Trophoblast cell (in vitro differentiated cells and primary cell): ENCODE results near the gene FNBP1.
A peak's percentile ranks its signal among the peaks of the same experiment; 100 is the strongest.

Source experiments
- DNase-seq, 2 donors: peaks; one replicate each; pipeline ENCODE4 v3.0.0-alpha.2; 2016
- H2AFZ ChIP-seq: 2 replicates; pipeline ENCODE4 v1.6.1; 2013; ENCODE audit warnings: low read length, moderate library complexity, mild to moderate bottlenecking; ENCODE audit not compliant: insufficient read depth, poor library complexity
- H2AK5ac ChIP-seq: 2 replicates; pipeline ENCODE4 v1.6.1; 2013; ENCODE audit warnings: mild to moderate bottlenecking, low read length
- H2BK120ac ChIP-seq: 2 replicates; pipeline ENCODE4 v1.6.1; 2013; ENCODE audit warnings: low read length, mild to moderate bottlenecking, moderate library complexity; ENCODE audit not compliant: insufficient read depth, poor library complexity
- H2BK12ac ChIP-seq: 2 replicates; pipeline ENCODE4 v1.6.1; 2013; ENCODE audit warnings: mild to moderate bottlenecking, low read length, moderate library complexity
- H2BK5ac ChIP-seq: 2 replicates; pipeline ENCODE4 v1.6.1; 2013; ENCODE audit warnings: low read length, low read depth, moderate library complexity, mild to moderate bottlenecking; ENCODE audit not compliant: poor library complexity
- H3K14ac ChIP-seq: 2 replicates; pipeline ENCODE4 v1.6.1; 2013; ENCODE audit warnings: mild to moderate bottlenecking, low read length
- H3K18ac ChIP-seq: 2 replicates; pipeline ENCODE4 v1.6.1; 2013; ENCODE audit warnings: mild to moderate bottlenecking, low read length
- H3K23ac ChIP-seq: 2 replicates; pipeline ENCODE4 v1.6.1; 2013; ENCODE audit warnings: low read length
- H3K27ac ChIP-seq: 2 replicates; pipeline ENCODE4 v1.5.1; 2013; ENCODE audit warnings: low read depth, mild to moderate bottlenecking, inconsistent platforms, low read length, moderate library complexity
- H3K27me3 ChIP-seq: 2 replicates; pipeline ENCODE4 v1.6.1; 2013; ENCODE audit warnings: inconsistent platforms, mild to moderate bottlenecking, low read length, moderate library complexity; ENCODE audit not compliant: insufficient read depth
- H3K36me3 ChIP-seq, 2 experiments: 1 replicate in 1 of 2; 2 replicates in 1 of 2; pipeline ENCODE4 v1.6.1; 2013; ENCODE audit warnings: low read length in 2 of 2, mild to moderate bottlenecking in 2 of 2, moderate library complexity in 1 of 2; ENCODE audit not compliant: insufficient read depth in 2 of 2, control insufficient read depth in 1 of 2
- H3K4ac ChIP-seq: 2 replicates; pipeline ENCODE4 v1.6.1; 2013; ENCODE audit warnings: low read depth, mild to moderate bottlenecking, low read length, moderate library complexity
- H3K4me1 ChIP-seq, 2 experiments: 1 replicate in 1 of 2; 2 replicates in 1 of 2; pipeline ENCODE4 v1.6.1; 2013; ENCODE audit warnings: low read length in 2 of 2, mild to moderate bottlenecking in 2 of 2, moderate library complexity in 1 of 2; ENCODE audit not compliant: insufficient read depth in 2 of 2, control insufficient read depth in 1 of 2
- H3K4me2 ChIP-seq: 2 replicates; pipeline ENCODE4 v1.6.1; 2013; ENCODE audit warnings: inconsistent platforms, mild to moderate bottlenecking, low read length, moderate library complexity
- H3K4me3 ChIP-seq: 2 replicates; pipeline ENCODE4 v1.5.1; 2013; ENCODE audit warnings: mild to moderate bottlenecking, low read depth, low read length, inconsistent platforms
- H3K79me1 ChIP-seq: one replicate; pipeline ENCODE4 v1.6.1; 2013; ENCODE audit warnings: low read length
- H3K79me2 ChIP-seq: 2 replicates; pipeline ENCODE4 v1.6.1; 2013; ENCODE audit warnings: low read length, mild to moderate bottlenecking; ENCODE audit not compliant: control insufficient read depth, insufficient read depth, poor library complexity
- H3K9ac ChIP-seq: 2 replicates; pipeline ENCODE4 v1.6.1; 2013; ENCODE audit warnings: mild to moderate bottlenecking, low read length
- H3K9me3 ChIP-seq: 2 replicates; pipeline ENCODE4 v1.6.1; 2013; ENCODE audit warnings: low read depth, mild to moderate bottlenecking, control low read depth, inconsistent platforms, low read length; ENCODE audit not compliant: insufficient read depth
- H4K12ac ChIP-seq: 2 replicates; pipeline ENCODE4 v1.6.1; 2013; ENCODE audit warnings: low read depth, mild to moderate bottlenecking, low read length, moderate library complexity
- H4K8ac ChIP-seq: 2 replicates; pipeline ENCODE4 v1.6.1; 2013; ENCODE audit warnings: low read depth, mild to moderate bottlenecking, low read length, moderate library complexity
- H4K91ac ChIP-seq: one replicate; pipeline ENCODE4 v1.6.1; 2013; ENCODE audit warnings: low read depth, mild to moderate bottlenecking, low read length, moderate library complexity
- WGBS: extraction: QIAGEN DNeasy Blood & Tissue Kit; methylation state at CpG from one replicate; pipeline ENCODE4 v1.1.7; 2013; ENCODE audit warnings: missing lambda C conversion rate; ENCODE audit not compliant: insufficient read length, insufficient coverage; ENCODE audit errors: extremely low coverage; 5-methylcytosine and 5-hydroxymethylcytosine counted together

The FNBP1 gene

GRCh38 chr9:130053504-130054324 is 10.7 kb upstream of the FNBP1 start, which contains the start of gene GPR107:
GPR107 (plus strand) TSS chr9:130053906; CDS start chr9:130053933, 27 bp downstream.
- Histone ChIP-seq H3K18ac (peak within 1 kb of the TSS; percentile 94), H3K79me1 (peaks cover 11% of the 10 kb centered on the region), H3K27ac (peak within 1 kb of the TSS; percentile 81), H3K4me1 (peaks cover 0 to 7% of the 10 kb centered on the region in 2 experiments), H2BK5ac (peak within 1 kb of the TSS; percentile 79), H3K4me2 (peak within 1 kb of the TSS; percentile 77), H3K36me3 (peaks cover 2 to 3% of the 10 kb centered on the region in 2 experiments), H4K8ac (peak within 1 kb of the TSS; percentile 96), H3K4me3 (peak within 1 kb of the TSS; percentile 95), H3K9ac (peak within 1 kb of the TSS; percentile 92), H4K12ac (peak within 1 kb of the TSS; percentile 72), H3K23ac (no peak within 1 kb of the TSS), H3K27me3 (no peaks in the 10 kb centered on the region), H3K79me2 (peaks cover 10% of the 10 kb centered on the region), H3K14ac (peak within 1 kb of the TSS; percentile 92), H2AK5ac (peak within 1 kb of the TSS; percentile 55), H4K91ac (peak within 1 kb of the TSS; percentile 94), H3K9me3 (no peaks in the 10 kb centered on the region), H3K4ac (peak within 1 kb of the TSS; percentile 96), H2BK120ac (peak within 1 kb of the TSS; percentile 65), H2BK12ac (no peak within 1 kb of the TSS), H2AFZ (peak within 1 kb of the TSS; percentile 48)
- no CpG with 5 or more reads among the region's 64 CpGs for WGBS
- DNase-seq: peak; percentile 69 to 81

DNA sequence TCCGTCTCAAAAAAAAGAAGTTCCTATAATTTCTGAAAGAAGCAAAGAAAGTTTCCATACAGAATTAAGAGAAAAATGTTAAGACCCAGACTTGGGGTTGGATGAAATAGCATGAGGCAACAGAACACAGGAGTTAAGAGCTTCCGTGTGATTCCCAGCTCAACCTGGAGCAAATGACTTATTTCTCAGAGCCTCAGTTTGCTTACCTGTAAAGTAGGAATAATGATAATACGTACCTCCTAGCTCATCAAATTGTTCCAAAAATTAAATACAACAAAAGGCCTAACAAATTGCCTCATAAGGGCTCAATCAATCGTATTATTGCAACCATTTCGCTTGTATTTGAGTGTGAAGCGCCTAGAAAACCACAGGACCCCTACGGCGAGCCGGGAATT is 10.1 kb upstream of the FNBP1 start:
- H3K18ac ChIP-seq: peak overlapping the region; percentile 90
- peak overlapping the region; percentile 94 for H4K91ac ChIP-seq
- peak overlapping the region; percentile 95 for H3K4me3 ChIP-seq
- no peaks in the 10 kb centered on the region for H3K36me3 ChIP-seq
- no peaks in the 10 kb centered on the region for H3K9me3 ChIP-seq
- H3K4me1 ChIP-seq: peaks cover 0 to 7% of the 10 kb centered on the region in 2 experiments
- peak overlapping the region; percentile 48 for H2AFZ ChIP-seq
- no peak overlapping the region for H2BK12ac ChIP-seq
- H3K27me3 ChIP-seq: no peaks in the 10 kb centered on the region
- H3K14ac ChIP-seq: peak overlapping the region; percentile 92
- peaks cover 10% of the 10 kb centered on the region for H3K79me2 ChIP-seq
- H3K27ac ChIP-seq: peak overlapping the region; percentile 81
- no CpG with 5 or more reads among the region's 9 CpGs for WGBS
- no peak overlapping the region for H2BK5ac ChIP-seq
- peak overlapping the region; percentile 65 for H2BK120ac ChIP-seq
- DNase-seq: no peak
- H3K4me2 ChIP-seq: peak overlapping the region; percentile 77
- peak overlapping the region; percentile 87 for H3K9ac ChIP-seq
- peak overlapping the region; percentile 96 for H4K8ac ChIP-seq
- peak overlapping the region; percentile 68 for H3K4ac ChIP-seq
- no peak overlapping the region for H3K23ac ChIP-seq
- no peak overlapping the region for H2AK5ac ChIP-seq
- H4K12ac ChIP-seq: peak overlapping the region; percentile 72
- peaks cover 11% of the 10 kb centered on the region for H3K79me1 ChIP-seq

DNA sequence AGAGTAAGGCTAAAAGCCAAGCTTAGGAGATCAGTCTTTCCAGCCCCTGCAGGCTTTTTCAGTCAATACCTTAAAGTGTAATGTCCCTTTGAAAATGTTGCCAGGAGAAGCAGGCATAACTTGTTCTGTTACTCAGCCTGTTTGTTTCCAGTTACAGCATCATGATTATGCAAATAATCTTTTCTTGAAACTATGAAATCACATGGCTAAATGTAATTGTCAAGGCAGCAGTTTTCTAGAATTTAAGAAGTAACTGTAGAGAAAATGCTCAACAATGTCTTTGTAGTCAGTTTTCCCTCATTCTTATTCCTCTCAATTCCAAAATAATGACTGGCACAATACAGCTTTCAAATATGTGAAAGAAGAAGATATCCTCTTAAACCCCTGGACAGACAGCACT is 8.9 kb upstream of the FNBP1 start:
- peaks cover 0 to 7% of the 10 kb centered on the region in 2 experiments for H3K4me1 ChIP-seq
- no peak overlapping the region for H3K4ac ChIP-seq
- no peak overlapping the region for H3K14ac ChIP-seq
- H4K8ac ChIP-seq: no peak overlapping the region
- no peak overlapping the region for H3K27ac ChIP-seq
- H3K18ac ChIP-seq: no peak overlapping the region
- no peaks in the 10 kb centered on the region for H3K27me3 ChIP-seq
- H3K4me3 ChIP-seq: no peak overlapping the region
- no peak overlapping the region for H2BK5ac ChIP-seq
- no peak overlapping the region for H2AK5ac ChIP-seq
- peaks cover 11% of the 10 kb centered on the region for H3K79me1 ChIP-seq
- no peak overlapping the region for H3K23ac ChIP-seq
- no peak overlapping the region for H2AFZ ChIP-seq
- H3K9me3 ChIP-seq: no peaks in the 10 kb centered on the region
- H3K36me3 ChIP-seq: no peaks in the 10 kb centered on the region
- H3K4me2 ChIP-seq: no peak overlapping the region
- peak; percentile 70 to 91 for DNase-seq
- peaks cover 10% of the 10 kb centered on the region for H3K79me2 ChIP-seq
- no peak overlapping the region for H3K9ac ChIP-seq
- H2BK120ac ChIP-seq: no peak overlapping the region
- H2BK12ac ChIP-seq: no peak overlapping the region
- H4K12ac ChIP-seq: no peak overlapping the region
- no peak overlapping the region for H4K91ac ChIP-seq

- no CpG with 5 or more reads among the region's 3 CpGs for WGBS
- no peak overlapping the region for H3K4me2 ChIP-seq
- DNase-seq: no peak
These were observed 7.5 kb upstream of the FNBP1 start for GRCh38 chr9:130050462-130050861.

More at GRCh38 chr9:130050462-130050861, 7.5 kb upstream of the FNBP1 start:
- H4K91ac ChIP-seq: no peak overlapping the region
- no peak overlapping the region for H4K12ac ChIP-seq
- no peak overlapping the region for H4K8ac ChIP-seq
- H2BK120ac ChIP-seq: no peak overlapping the region
- H3K79me2 ChIP-seq: peaks cover 10% of the 10 kb centered on the region
- H3K4ac ChIP-seq: no peak overlapping the region
- H3K27me3 ChIP-seq: no peaks in the 10 kb centered on the region
- no peak overlapping the region for H3K18ac ChIP-seq
- H2AFZ ChIP-seq: no peak overlapping the region
- H3K4me1 ChIP-seq: peaks cover 0 to 7% of the 10 kb centered on the region in 2 experiments
- H3K27ac ChIP-seq: no peak overlapping the region
- H2BK12ac ChIP-seq: no peak overlapping the region
- no peak overlapping the region for H3K9ac ChIP-seq
- H3K36me3 ChIP-seq: no peaks in the 10 kb centered on the region
- H2AK5ac ChIP-seq: no peak overlapping the region
- peaks cover 11% of the 10 kb centered on the region for H3K79me1 ChIP-seq
- no peak overlapping the region for H3K23ac ChIP-seq
- no peak overlapping the region for H3K14ac ChIP-seq
- H2BK5ac ChIP-seq: no peak overlapping the region
- no peak overlapping the region for H3K4me3 ChIP-seq
- H3K9me3 ChIP-seq: no peaks in the 10 kb centered on the region
